Amniotic epithelial cell (primary cell): ENCODE data around the gene CMIP.
A peak's percentile ranks its signal among the peaks of the same experiment; 100 is the strongest.

Experiments
- DNase-seq: peaks from one replicate; pipeline ENCODE4 v3.0.0-alpha.2; 2010; ENCODE audit warnings: low read depth

Gene CMIP

DNA sequence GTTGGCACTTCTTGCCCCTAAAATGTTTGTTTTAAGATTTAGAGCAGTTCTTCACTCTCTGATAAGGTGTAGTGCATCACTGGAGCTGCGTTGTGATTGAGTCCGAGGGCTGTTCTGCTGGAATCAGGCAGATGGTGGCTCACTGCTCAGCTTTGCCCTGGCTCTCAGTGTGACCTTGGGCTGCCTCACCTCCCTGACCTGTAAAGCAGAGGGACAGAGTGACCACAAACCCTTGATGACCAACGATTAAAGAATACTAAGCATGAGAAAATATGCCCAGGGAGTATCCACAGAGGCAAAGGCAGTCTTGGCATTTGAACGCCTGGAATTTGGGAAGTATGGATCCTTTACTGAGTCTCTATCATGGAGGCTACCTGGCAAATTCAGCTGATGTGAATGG, 18.1 kb downstream of the CMIP start:
- DNase-seq, result no peak

DNA sequence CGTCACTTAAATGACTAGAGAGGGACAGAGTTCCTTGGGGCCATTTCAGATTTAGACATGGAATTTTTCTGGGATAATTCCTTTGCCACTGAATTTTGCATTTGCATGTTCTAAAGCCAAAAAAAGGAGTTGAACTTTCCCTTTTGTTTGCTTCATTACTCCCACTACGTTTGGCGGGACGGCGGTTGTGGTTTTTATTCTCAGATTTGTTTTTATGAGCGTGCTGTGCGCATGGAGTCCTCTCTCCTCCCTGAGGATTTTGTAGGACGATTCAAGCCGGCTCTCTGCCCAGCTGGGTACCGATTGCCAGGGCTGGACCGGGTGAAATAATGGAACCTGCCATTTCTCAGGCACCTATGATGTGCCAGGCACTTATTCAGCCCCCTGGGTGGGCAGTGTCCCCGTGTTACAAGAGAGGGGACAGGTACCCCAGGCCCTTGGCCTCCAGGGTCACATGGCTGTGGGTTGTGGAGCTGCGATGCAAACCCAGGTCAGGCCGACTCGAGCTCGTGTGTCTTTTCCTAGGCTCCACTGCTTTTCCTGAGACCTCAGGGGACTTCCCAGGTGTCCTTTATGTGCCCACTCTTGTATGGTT, 18.8 kb downstream of the CMIP start:
- DNase-seq, result no peak

DNA sequence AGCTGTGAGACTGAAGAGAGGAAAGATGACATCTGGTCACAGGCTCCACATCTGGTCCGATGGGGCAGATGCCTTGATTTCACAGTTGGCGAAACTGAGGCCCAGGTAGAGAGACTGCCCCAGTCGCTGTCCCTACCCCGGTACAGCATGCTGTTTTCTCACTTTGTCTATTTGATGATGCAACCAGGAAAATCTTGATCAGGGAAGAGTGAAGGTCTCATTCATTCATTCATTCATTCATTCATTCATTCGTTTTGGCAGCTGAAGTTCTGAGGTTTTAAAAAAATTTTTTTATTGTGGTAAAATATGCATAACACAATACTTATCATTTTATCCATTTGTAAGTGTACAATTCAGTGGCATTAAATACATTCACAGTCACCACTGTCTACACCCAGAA, 19.7 kb downstream of the CMIP start:
- no peak for DNase-seq

DNA sequence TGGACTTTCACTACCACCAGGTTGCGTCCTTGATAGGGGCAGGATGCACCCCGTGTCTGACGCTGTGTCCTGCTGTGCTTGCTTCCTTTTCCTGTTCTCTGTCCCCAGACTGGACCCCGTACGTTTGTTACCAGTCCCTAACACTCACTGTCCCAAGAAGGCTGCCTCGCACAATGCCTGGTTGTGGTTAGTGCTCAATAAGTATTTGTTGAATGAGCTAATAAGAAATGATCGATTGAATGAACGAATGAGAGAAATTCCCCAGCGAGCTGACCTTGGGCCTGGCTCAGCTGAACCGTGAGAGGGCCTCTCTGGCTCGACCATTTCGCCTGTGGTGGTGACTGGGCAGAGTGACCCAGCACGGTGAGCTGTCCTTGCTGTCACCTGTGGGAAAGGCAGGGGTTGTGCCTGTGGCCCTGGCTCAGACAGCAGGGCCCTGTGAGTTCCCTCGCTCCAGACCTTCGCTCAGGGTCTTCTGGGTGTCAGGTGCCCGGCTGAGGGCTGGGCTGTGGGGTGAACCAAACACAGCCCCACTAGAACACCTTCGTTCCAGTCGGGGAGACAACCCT, 20.9 kb downstream of the CMIP start:
- no peak for DNase-seq

DNA sequence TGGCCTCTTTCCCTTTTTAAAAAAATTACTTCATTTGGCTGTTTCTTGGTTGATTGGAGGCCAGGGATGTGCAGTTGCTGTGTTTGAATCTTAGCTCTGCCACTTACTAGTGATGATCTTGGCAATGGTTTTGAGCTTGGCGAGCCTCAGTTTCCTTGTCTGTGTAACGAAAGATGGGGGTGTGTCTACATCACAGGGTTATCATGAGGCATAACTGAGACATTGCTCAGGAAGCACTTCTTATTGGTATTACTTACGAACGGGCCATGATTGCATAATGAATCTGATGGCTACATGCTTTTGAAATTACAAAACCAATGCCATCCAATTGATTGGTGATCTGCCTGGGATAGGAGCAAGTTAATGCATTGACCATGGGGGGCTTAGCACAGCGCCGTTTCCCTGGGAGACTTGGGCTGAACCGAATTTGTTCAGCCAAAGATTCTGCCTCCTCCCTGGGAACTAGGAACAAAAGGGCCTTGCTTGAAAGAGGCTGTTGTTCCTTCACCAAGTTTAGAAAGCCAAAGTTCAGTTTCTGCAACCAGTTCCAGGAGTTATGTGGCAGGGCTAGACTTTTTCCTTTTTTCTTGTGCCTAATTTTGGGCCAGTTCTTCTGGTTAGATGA, 21.9 kb downstream of the CMIP start:
- peak; percentile 32 for DNase-seq

DNA sequence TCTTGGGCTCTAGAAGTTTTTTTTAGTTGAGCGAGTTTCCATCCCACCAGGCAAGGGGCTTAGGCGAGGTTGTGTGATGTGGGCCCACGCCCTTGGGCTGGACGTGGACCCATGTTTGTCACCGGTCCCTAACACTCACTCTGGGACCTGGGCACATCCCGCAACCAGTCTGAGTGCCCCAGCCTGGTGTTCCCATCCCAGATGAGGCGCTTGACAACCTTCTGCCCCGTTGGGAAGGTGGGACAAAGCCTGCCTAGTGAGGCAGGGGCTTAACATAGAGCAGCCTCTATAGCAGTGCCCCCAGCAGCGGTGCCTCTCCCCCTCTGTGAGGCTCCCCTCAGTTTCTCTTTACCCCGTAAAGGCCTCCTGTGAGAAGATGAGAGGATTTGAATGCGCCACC, 22.5 kb downstream of the CMIP start:
- DNase-seq, result no peak

DNA sequence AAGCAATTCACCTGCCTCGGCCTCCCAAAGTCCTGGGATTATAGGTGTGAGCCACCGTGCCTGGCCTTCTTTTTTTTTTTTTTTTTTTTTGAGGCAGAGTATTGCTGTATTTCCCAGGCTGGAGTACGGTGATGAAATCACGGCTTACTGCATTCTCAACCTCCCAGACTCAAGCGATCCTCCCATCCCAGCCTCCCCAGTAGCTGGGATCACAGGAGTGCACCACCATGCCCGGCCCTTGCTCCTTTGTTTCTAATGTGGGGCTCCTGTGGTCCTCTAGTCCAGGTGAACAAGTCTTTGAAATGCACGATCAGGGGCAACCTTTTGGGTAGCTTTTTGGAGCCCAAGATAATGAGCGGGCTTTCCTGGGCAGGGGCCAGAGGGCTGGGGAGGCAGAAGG, 23.2 kb downstream of the CMIP start:
- no peak for DNase-seq

DNA sequence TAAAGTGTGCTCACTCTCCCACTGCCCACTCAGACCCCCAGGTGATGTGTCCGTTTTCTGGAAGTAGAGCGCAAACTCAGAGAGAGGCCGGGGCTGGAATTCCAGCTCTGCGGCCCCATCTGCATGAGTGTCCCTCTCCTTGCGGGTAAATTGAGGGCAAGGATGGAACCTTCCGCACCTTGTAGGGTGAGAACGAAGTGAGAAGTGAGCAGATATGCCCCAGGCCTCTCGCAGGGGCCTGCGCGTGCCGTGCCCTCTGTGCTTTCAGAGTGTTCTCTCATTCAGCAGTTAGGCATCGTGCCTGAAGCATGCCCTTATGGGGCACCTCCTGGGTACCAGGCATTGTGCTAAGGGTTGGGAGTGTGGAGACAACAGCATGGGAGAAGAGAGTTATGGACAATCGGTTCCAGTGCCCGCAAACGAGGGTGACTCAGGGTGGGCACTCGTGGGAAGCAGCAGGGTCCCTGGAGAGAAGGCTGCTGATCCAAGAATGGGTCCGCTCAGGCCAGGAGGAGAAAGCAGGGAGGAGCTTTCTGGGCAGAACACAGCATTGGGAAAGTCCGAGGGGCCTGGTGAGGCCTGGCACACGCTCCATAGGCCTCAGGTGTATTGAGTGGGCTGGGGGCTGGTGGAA, 23.8 kb downstream of the CMIP start:
- DNase-seq, result no peak

DNA sequence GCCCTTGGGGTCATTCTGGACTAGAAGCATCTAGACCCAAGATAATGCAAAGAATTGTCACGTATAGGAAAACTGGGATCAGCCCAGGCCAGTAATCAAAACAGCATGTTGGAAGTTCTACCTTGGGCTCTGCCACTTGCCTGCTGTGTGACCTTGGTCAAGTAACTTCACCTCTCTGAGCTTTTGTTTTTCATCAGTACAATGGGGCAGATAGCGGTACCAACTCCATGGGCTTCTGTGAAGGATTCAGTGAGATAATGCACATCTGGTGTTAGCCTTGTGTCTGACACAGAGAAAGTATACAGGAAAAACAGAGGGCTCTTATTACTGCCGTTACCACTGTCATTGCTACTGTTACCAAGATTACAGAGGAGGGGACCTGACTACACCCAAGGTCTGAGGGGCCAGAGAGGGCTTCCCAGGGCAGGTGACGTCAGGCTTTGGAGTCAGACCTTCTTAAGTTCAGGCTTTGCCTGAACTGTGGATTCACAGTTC, 24.6 kb downstream of the CMIP start:
- no peak for DNase-seq

DNA sequence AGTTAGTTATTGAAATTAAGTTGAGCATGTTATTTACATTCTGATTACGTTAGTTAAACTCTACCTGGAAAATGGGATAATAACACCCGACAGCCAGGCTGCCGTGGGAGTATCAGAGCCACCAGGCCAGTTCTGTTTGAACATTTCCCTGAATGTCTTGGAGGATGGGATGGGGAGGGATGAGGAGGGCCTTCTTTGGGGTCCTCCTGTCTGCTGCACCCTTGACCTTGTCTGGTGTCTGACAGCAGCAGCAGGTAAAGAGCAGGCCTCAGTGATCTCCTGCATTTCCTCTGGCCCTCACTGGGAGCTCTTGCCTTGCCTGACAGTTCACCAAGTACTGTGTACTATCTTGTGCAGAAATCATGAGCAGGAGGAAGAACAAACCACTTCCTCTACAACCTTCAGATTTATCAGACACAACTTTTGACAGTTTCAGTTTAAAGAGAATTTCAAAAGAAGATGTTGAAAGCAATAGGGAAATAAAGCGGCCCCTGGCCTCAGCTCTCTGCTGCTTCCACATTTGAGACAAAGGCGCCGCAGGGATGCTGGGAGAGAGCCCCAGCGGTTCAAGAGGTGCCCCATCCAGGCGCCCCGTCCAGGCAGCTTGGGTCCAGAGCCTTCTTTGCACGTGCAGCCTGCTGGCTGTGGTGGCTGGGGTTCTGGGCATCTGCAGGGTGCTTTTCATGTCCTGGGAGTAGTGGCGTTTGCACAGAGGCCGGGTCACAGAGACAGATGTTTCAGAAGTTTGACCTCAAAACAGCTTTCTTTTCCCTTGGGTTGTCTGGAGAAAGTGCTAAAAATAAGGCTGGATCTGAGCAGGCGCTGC, 25.3 kb downstream of the CMIP start:
- peak; percentile 71 for DNase-seq

DNA sequence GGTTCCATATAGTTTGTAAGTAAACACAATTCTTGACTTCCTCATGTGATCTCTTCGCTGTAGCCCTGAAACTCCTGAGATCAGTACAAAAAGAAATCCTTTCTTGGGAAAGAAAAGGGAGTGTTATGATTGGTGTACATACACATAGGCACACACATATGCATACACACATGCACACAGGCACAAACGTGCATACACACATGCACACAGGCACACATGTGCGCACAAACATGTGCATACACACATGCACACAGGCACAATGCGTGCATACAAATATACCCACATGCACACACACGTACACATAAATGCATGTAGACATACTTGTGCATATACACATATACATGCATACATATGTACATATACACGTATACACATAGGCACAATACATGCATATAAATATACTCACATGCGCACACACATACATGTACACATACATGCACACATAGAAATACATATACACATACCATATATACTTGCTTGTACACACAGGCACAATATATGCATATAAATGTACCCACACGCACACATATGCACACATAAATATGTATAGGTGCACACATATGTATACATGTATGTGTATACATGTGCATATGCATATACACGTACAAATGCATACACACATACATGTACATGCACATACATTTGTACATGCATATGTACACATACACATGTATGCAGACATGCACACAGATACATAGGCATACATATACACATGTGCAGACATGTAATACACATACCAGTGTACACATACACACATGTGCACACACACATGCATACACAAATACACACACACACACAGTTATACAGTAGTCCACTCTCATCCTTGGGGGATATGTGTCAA, 26.4 kb downstream of the CMIP start:
- DNase-seq, result no peak

DNA sequence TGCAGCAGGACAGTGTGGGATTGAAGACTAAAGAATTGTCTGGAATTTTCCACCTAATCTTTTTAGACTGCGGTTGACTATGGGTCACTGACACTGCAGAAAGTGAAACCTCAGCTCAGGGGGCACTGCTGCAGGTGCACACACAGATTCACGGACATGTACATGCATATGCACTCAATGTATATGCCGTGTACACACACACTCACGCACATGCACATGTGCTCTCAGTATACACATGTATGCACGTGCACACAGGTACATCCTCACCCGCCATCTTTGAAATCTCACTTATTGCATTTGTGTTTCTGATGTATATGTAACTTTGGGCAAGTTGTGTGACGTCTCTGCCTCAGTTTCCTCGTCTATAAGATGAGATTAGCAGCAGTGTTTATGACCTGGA, 27.3 kb downstream of the CMIP start:
- DNase-seq, result no peak

DNA sequence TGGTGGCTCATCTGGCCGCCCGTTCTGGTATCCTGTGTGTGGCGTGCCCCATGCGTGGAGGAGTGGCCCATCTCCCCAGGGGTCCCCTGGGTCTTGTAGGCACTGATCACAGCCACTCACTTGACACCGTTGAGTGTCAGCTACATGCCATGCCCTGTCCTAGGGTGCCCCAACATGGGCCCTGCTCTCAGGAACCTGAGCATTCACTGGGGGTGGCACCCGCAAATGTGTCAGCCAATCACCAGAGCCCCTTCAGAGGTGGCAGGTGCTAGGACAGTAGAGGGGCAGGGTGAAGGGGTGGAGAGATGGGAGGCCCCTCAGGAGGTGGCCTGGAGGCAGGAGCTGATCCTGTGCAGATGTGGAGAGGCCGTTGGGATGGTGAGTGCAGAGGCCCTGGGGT, 27.8 kb downstream of the CMIP start:
- DNase-seq, result no peak

DNA sequence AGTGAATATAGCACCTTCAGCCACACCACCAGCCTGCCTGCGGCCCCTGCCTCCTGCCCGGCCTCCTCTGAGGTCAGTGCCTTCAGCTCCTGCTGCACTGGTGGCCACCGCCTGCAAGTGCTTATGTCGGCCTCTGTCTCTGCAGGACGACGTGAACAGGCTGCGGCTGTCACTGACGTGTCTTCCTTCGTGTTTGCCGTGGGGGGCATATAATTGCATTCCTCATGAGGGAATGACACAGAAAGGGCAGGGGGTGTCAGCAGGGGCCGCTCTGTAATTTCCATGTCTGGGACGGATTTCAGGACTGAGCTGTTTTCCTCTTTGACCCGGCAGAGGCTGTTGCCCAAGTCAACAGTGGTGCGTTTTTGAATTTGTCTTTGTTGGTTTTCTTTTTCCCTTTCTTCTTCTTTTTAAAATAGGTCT, 28.5 kb downstream of the CMIP start:
- no peak for DNase-seq

DNA sequence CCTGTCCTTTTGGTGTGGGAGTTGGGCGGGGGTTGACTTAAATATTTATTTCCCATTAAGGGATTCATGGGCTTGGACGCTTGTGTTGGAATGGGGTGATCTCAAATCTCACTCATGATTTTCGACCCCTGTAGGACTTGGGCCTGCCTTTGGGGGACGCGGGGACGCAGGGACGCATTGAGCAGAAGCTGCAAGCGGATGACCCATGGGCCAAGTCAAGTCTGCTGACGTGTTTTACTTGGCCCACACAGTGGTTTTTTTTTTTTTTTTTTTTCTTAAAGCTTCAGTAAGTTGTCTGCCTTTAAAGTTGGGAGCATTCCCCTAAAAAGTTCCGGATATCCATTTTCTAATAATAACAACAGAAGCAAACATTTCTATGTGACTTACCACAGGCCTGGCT, 28.9 kb downstream of the CMIP start:
- DNase-seq, result no peak

DNA sequence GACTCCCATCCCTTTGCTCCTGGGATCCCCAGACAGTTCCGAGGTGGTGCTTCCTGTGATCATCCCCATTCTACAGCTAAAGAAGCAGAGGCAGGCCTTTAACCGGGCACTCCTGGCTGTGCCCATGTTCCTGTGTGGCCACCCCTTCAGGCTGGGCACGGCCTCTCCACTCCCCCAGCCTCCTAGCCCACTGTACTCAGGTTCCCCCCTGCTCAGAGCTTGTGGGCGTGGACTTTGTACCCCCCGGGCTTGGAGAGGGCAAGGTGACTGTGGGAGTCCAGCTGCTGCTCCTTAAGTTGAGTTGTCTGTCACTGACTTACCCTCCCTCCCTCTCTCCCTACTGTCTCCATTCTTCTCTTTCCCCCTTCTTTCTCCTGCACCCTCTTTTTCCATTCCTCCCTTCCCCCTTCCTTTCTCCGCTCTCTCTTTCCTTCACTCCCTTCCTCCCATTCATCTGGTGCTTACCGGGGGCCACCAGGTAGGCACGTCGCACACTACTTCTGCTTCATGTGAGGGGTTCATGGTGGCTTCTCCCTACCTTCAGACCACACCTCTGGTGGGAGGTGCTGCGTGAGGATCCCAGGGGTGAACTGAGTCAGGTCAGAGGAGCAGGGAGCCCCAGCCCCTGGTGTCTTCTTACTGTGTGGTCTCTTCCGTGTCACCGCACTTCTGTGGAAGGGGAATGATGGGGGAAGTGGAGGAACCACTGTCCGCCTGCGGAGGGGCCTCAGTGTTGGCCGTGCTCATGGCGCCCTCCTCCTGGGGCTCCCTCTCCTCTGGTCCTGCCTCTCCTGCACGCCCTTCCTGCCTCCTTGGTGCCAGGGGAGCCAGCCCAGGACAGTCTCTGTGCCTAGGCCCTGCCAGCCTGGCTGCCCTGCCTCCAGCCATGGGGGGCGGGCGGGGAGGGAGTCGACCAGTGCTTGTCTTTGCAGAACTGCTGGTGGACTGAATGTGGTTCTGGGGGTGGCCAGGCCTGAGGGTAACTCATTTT, 29.7 kb downstream of the CMIP start:
- no peak for DNase-seq

DNA sequence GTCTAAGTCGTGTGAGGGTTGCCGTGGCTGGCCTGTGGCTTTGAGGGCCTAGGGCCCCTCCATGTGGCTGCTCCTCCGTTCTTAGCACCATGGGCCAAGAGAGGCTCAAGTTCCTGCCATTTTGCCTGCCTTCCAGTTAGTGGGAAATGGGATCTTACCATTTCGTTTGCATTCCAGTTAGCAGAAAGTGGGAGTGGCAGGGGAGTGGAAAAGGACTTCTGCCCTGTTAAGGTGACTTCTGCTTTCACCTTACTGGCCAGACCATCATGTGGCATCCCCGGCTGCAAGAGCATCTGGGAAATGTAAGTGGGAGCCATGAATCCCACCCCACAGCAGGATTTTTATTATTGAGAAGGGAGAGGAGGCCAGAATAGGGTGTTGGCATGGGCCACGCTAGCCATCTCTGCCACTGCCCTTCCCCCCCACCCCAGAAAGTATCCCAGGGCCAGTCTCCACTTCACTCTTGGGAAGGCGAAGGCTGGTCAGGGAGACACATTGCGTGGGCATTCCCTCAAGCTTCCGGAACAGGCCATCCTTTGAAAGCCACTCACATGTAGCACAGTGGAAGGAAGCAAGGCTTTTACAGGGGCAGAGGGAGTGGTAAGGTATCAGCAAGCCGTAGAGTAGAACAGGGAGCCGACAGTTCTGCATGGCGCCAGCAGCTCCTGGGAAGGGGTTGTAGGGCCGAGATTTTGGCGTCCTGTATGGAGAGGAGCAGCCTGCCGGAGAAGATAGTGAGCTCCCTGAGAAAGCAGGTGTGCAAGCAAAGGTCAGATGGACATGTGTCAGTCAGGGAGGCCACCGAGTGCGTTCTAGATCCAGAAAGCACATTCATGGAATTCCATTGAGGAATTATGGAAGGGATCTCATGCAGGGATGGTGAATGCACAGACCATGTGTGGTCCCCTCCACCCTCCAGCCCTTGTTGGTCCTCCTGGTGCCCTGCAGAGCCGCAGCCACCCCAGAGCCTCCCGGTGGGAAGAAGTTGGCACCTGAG, 33.4 kb downstream of the CMIP start:
- no peak for DNase-seq

DNA sequence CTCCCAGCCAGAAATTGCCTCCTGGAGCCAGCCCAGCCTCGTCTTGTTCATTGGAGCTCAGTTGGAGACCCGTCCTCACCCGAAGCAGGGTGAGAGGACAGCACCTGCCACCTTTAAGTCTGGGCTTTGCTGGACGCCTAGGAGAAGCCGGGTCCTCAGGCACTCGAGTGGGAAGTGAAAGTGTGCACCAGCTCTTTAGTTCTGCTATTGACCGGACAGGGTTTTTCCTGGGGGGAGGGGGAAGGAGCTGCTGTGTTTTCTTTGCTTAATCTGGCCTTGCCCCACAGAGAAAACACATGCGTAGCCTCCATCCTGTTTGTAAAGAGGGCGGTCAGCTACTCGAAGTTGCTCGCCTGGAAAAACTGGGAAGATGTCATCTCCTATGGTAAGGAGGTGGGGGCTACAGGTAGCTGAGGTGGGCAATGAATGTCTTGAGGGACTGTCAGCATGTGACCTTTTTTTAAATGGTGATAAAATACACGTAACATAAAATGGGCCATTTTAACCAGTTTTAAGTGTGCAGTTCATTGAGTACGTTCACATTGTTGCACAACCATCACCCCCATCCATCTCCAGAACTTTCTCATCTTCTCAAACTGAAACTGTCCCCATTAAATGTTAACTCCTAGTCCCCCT, 34.4 kb downstream of the CMIP start:
- DNase-seq, result no peak
